HG03575 (cell line): ENCODE results near the gene MARS1.

Experiments
- ATAC-seq: cut with Tn5 transposase; IDR thresholded peaks from one replicate; pipeline ENCODE4 v1.9.1; 2021; ENCODE audit not compliant: unreplicated experiment, insufficient number of reproducible peaks, low FRiP score; ENCODE audit errors: extremely low read depth

Gene MARS1

DNA sequence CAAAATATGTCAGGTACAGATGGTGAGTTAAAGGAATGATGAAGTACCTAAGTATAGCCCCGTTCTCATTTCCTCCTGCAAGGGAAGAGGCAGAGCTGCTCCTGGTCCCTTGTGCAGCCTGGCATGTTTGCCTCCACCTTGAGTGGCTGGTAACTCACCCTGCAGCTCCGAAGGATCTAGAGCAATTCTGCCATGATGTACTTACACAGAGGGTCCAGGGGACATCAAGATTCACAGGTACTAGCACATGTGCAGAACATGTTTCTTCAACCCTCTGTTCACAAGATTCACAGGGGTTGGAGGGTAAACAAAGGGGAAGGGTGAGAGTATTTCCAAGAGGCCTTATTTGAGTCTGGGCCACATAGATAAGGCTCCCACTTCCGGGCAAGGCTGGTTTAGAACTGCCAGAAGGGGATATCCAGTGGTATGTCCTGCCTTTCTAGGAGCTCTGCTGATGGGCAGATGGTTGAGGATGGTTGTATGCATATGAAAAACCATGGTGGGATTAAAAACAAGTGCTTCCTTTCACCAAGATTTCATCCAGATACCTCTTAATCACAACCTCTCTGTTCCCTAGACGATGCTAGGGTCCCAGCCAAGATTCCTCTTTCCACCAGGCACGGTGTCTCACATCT lies 51.4 kb downstream of the MARS1 start:
- ATAC-seq = no peak

- no peak for ATAC-seq
These were observed 53.1 kb downstream of the MARS1 start for GRCh38 chr12:57541001-57541400.

- ATAC-seq = no peak
These were observed 53.8 kb downstream of the MARS1 start for GRCh38 chr12:57541717-57542116.

- no peak for ATAC-seq
These were observed 55.7 kb downstream of the MARS1 start for GRCh38 chr12:57543581-57543980.

- ATAC-seq = no peak
These were observed 58.1 kb downstream of the MARS1 start for GRCh38 chr12:57545809-57546437.

- no peak for ATAC-seq
These were observed 58.8 kb downstream of the MARS1 start, which contains the start of gene DCTN2 for GRCh38 chr12:57546438-57547287. Gene DCTN2, minus strand, starts transcription at chr12:57547192. Its CDS starts 129 bp downstream, at chr12:57547063.

DNA sequence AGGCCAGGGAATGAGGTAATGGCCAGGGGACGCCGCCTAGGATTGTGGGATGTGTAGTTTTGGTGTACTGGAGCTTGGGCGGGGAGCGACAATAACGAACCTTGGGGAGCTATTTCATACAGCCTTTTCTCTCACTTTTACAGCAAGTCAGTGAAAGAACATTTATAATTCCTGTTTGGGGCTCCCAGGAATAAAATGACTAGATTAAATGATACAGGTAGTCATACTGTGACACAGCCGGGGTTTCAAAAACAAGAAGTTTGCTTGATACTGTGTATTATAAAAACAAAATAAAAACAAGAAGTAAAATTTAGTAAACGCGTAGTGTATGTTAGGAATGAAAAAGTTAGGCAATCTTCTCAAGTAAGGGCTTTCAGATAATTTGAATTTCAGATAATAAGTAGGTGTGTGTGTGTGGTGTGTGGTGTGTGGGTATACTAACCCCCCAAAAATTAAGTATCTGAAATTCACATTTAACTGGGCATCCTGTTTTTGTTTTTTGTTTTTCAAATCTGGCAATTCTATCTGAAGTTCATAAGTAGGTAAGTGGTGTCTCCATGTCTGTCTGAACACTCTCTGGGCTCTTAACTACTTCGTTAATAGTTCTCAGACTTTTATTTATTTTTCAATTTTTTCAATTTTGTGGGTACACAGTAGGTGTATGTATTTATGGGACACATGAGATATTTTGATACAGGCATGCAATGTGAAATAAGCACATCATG lies 59.6 kb downstream of the MARS1 start:
- ATAC-seq = peak; percentile 92

- ATAC-seq = no peak
These were observed 60.1 kb downstream of the MARS1 start for GRCh38 chr12:57548013-57548315.

DNA sequence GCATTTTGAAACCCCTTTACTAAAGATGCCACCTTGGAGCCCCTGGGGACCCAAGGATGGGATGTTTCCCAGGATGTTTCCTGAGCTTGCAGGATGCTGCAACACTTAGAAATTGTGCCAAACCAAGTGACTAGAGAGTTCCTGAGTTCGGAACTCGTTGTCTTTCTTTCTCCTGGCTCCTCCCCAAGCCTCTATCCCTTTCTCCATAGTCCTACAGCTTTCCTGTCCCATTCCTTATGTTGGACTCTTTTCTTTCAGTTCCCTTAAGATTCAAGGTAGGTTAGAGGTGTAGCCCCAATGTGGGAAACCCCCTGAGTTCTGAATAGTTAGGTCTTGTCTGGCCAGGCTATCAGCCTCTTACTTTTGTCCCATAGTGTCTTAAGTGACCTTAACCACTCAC lies 60.6 kb downstream of the MARS1 start:
- ATAC-seq = no peak

DNA sequence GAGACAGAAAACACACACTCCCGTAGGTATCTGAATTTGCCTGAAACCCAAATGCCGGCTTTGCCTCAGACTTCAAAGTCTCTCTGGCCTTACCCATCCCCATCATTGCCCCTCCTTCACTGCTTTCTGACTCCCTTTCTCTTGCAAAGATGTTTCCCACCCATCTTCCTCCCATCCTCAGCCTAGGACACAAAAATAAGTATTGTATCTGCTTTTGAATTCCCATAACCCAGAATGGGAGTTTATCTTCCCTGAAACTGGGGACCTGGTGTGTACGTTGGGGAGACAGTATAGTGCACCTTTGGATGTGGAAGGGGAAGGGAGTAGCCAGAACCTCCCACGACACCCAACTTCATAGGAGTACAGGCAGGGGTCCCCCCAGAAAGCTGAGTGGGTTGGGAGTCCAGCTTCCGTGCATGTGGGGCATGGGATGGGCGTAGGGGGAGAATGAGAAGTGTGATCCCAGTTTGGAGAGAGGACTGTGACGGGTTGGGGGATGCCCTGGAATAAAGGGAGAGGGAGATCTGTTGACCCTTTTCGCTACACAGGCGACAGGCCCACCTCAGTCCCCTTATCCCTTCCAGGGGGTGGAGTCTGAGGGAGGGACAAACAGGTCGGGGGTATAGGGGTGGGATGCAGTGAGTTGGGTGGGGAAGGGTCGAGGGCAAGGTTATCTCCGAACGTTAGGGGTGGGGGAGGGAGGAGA lies 61.5 kb downstream of the MARS1 start:
- no peak for ATAC-seq

GRCh38 chr12:57549909-57550640 lies 62.2 kb downstream of the MARS1 start, which contains the start of gene KIF5A:
Gene KIF5A, plus strand, starts transcription at chr12:57550044. Its CDS starts 228 bp downstream, at chr12:57550272.
- no peak for ATAC-seq

DNA sequence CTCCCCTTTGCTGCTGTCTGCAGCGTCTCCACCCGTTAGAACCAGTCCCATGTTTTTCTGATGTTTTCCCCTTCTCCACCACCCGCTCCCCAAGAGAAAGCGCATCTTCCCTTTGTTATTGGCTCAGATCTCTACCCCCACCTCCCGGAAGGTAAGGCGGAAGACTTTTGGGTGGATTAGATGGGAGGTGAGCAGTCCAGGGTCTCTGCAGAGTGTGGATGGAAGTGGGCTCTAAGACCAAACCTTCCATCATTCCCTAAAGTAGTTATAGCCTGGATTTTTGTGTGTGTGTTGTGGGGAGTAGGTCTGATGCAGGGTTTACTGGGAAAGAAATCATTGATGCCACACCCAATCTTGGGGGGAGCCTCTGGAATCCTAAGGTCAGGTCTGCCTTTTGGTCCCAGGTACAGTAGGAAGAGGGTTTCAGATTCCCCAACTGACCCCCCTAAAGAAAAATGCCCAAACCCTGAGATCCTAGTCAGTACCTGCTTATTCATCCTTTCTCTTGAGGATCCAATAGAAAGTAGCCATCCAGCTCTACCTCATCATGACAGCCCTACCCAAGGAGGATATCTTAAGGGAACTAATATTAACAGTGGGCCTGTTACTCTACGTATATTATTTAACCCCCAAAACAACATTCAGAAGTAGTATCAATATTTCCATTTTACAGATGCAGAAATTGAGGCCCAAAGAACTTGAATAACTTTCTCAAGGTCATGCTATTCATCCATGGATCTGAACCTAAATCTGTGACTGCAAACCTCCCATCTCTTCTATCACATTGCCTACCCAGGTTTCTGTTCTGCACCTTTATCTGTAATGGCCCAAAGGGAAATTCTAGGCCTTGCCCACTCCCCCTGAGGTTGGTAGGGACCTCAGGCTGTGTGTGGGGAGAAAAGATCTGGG lies 63.0 kb downstream of the MARS1 start:
- ATAC-seq = no peak

DNA sequence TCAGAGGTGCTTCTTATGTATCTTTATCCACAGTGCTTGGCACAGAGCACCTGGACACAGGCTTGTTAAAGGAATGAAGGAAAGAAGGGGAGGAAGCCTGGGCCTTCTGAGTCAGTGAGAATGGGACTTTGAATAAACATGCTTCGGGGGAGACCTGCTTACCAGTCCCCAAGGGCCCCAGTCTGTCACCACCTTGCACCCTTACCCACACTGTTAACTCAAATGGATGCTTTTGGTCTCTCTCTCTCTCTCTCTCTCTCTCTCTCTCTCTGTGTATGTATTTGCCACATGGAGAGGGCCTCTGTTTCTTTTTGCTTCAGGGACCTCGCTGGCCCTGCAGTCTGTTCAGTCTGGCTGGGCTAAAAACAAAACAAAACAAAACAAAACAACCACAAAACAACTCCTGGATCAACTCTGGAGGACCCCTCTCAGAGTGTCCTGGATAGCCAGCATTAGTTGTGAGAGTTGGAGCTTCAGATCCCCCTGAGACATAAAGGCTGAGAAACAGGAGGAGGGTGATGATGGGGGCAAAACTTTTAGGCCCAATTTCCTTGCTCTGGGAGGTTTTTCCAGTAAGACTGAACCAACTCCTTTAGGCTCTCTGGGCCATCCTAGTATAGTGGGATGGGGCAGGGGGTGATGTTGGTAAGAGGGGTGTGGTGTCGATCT lies 63.9 kb downstream of the MARS1 start:
- no peak for ATAC-seq

- no peak for ATAC-seq
These were observed 64.4 kb downstream of the MARS1 start for GRCh38 chr12:57552306-57552651.

- no peak for ATAC-seq
These were observed 65.0 kb downstream of the MARS1 start for GRCh38 chr12:57552835-57553313.

DNA sequence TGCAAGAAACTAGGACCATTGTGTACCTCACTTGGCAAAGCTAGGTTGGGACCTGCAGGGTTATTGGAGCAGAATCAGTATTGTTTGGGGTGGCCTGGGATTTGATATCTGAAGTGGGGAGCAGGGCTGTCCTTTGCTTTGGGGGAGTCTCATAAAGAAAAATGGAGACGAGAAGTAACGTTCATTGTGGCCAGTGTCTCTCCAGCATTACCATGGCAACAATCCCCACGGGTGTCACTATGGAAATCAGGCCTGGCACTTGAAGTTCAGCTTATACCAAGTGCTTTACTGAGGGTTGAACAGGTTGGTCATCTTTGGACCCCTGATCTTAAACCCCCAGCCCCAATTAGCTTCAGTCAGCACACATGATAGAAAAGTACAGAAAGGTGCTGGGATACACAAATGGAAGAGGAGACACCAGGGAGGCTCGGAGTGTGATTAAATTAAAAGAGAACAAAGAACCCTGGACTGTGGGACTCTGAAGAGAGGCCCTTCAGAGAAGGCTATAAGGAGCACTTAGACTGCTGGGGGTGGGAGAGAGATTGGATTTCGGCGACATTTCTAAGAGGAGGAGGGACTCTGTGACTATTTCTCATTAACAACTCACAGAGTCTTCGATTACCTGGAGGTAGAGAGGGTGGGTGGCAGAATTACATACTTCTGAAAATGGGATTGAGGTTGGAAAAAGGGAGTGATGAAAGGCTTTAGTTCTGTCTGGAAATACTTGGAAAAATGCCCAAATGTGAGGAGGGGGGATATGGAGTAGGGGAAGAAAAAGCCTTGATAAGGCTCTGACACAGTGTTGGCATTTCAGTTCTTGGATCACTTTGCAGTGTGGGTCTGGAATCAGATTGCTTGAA lies 65.7 kb downstream of the MARS1 start:
- ATAC-seq = no peak
